WTC11 (cell line): ENCODE measurements around the gene CD44. TPM values are rescaled to one million over a fixed set of nuclear protein-coding genes. Genes with fewer than 3 reads are reported as not detected.

Source experiments
- ATAC-seq: fragments of 200-7000 bp; cut with Tn5 transposase; 2 replicates; pipeline ENCODE4 v1.10.0; 2021; ENCODE audit warnings: mild to moderate bottlenecking, moderate library complexity
- CTCF ChIA-PET: fragments of 300-600 bp; sonication (Branson Sonifier 250); formaldehyde crosslinking; loops from one replicate; lab custom pipeline; 2021; ENCODE audit warnings: antibody characterized with exemption; lab: Charles Lee
- POLR2A ChIA-PET: fragments of 350-600 bp; sonication (Branson Sonifier 250); formaldehyde crosslinking; loops from one replicate; lab custom pipeline; 2021; ENCODE audit warnings: antibody characterized with exemption; lab: Charles Lee
- DNase-seq: peaks from one replicate; pipeline ENCODE4 v3.0.0; 2021; ENCODE audit warnings: low spot score
- H3K27ac Mint-ChIP-seq: 2 replicates; pipeline ENCODE4 v1.8.0; 2021; ENCODE audit warnings: mixed read lengths
- H3K27me3 Mint-ChIP-seq: 2 replicates; pipeline ENCODE4 v1.8.0; 2021; ENCODE audit warnings: low read depth, mild to moderate bottlenecking, moderate library complexity, mixed read lengths
- H3K36me3 Mint-ChIP-seq: 2 replicates; pipeline ENCODE4 v1.8.0; 2021; ENCODE audit warnings: mixed read lengths
- H3K4me1 Mint-ChIP-seq: 2 replicates; pipeline ENCODE4 v1.8.0; 2022; ENCODE audit warnings: mixed read lengths
- H3K4me3 Mint-ChIP-seq: 2 replicates; pipeline ENCODE4 v1.8.0; 2021; ENCODE audit warnings: mild to moderate bottlenecking, moderate library complexity, mixed read lengths
- H3K9me3 Mint-ChIP-seq: 2 replicates; pipeline ENCODE4 v1.8.0; 2021; ENCODE audit warnings: mixed read lengths
- ESRRA ChIP-seq: sonication (generic); formaldehyde crosslinking; IDR thresholded peaks from 2 replicates; pipeline ENCODE4 v1.8.1; 2022; ENCODE audit warnings: mild to moderate bottlenecking, missing genetic modification reagents, borderline replicate concordance
- FOXP1 ChIP-seq: sonication (generic); formaldehyde crosslinking; IDR thresholded peaks from 2 replicates; pipeline ENCODE4 v1.8.0; 2022; ENCODE audit warnings: missing genetic modification reagents, mild to moderate bottlenecking, moderate library complexity, borderline replicate concordance
- GTF2I ChIP-seq: fragments of 250-450 bp; sonication (Bioruptor Pico); conservative IDR thresholded peaks from 2 replicates; pipeline ENCODE4 v1.4.0; 2021; ENCODE audit warnings: mild to moderate bottlenecking
- IRF2 ChIP-seq: sonication (generic); formaldehyde crosslinking; IDR thresholded peaks from 2 replicates; pipeline ENCODE4 v1.8.0; 2022; ENCODE audit warnings: low read depth, missing genetic modification reagents, borderline replicate concordance
- MYBL2 ChIP-seq: sonication (generic); formaldehyde crosslinking; IDR thresholded peaks from 2 replicates; pipeline ENCODE4 v1.8.1; 2023; ENCODE audit warnings: mild to moderate bottlenecking, moderate library complexity, missing genetic modification reagents
- NR3C1 ChIP-seq: sonication (generic); formaldehyde crosslinking; conservative IDR thresholded peaks from 2 replicates; pipeline ENCODE4 v1.8.1; 2023; ENCODE audit warnings: low read depth, mild to moderate bottlenecking, missing genetic modification reagents
- OVOL2 ChIP-seq: fragments of 250-450 bp; sonication (Bioruptor Pico); IDR thresholded peaks from 2 replicates; pipeline ENCODE4 v1.9.0; 2021; ENCODE audit warnings: mild to moderate bottlenecking, borderline replicate concordance
- ZBTB43 ChIP-seq: sonication (generic); formaldehyde crosslinking; IDR thresholded peaks from 2 replicates; pipeline ENCODE4 v1.8.1; 2023; ENCODE audit warnings: mild to moderate bottlenecking, missing genetic modification reagents
- ZNF281 ChIP-seq: sonication (generic); formaldehyde crosslinking; IDR thresholded peaks from 2 replicates; pipeline ENCODE4 v1.8.0; 2023; ENCODE audit warnings: mild to moderate bottlenecking, missing genetic modification reagents
- ZNF425 ChIP-seq: fragments of 250-450 bp; sonication (Bioruptor Pico); conservative IDR thresholded peaks from 2 replicates; pipeline ENCODE4 v1.9.0; 2021; ENCODE audit warnings: mild to moderate bottlenecking
- total RNA-seq: library from RNA; stranded (reverse); gene quantifications from 3 replicates; pipeline ENCODE4 v1.2.3, GENCODE V29; 2021
- TF ChIP-seq, protein P1 (sequence below): sonication (generic); formaldehyde crosslinking; IDR thresholded peaks from 2 replicates; pipeline ENCODE4 v1.8.0; 2022; ENCODE audit warnings: missing genetic modification reagents
- TF ChIP-seq, protein P2 (sequence below): sonication (generic); formaldehyde crosslinking; IDR thresholded peaks from 2 replicates; pipeline ENCODE4 v1.8.1; 2023; ENCODE audit warnings: mild to moderate bottlenecking, missing genetic modification reagents, moderate library complexity
- TF ChIP-seq, protein P3 (sequence below): sonication (generic); formaldehyde crosslinking; IDR thresholded peaks from 2 replicates; pipeline ENCODE4 v1.8.0; 2022; ENCODE audit warnings: mild to moderate bottlenecking, missing genetic modification reagents
- TF ChIP-seq, protein P4 (sequence below): fragments of 250-450 bp; sonication (Bioruptor Pico); IDR thresholded peaks from 2 replicates; pipeline ENCODE4 v1.9.0; 2021; ENCODE audit warnings: mild to moderate bottlenecking, borderline replicate concordance
- TF ChIP-seq, protein P5 (sequence below): fragments of 250-450 bp; sonication (Bioruptor Pico); IDR thresholded peaks from 2 replicates; pipeline ENCODE4 v2.1.2; 2022; ENCODE audit warnings: mild to moderate bottlenecking, moderate library complexity
- TF ChIP-seq, protein P6 (sequence below): sonication (generic); formaldehyde crosslinking; IDR thresholded peaks from 2 replicates; pipeline ENCODE4 v1.8.0; 2023; ENCODE audit warnings: missing genetic modification reagents

The CD44 gene
- total RNA-seq, 1 experiment from 2014 or later: 12.0 TPM

GRCh38 chr11:35223371-35223796, 84.4 kb downstream of the CD44 start (continued):
- TF ChIP-seq, protein P1, sequence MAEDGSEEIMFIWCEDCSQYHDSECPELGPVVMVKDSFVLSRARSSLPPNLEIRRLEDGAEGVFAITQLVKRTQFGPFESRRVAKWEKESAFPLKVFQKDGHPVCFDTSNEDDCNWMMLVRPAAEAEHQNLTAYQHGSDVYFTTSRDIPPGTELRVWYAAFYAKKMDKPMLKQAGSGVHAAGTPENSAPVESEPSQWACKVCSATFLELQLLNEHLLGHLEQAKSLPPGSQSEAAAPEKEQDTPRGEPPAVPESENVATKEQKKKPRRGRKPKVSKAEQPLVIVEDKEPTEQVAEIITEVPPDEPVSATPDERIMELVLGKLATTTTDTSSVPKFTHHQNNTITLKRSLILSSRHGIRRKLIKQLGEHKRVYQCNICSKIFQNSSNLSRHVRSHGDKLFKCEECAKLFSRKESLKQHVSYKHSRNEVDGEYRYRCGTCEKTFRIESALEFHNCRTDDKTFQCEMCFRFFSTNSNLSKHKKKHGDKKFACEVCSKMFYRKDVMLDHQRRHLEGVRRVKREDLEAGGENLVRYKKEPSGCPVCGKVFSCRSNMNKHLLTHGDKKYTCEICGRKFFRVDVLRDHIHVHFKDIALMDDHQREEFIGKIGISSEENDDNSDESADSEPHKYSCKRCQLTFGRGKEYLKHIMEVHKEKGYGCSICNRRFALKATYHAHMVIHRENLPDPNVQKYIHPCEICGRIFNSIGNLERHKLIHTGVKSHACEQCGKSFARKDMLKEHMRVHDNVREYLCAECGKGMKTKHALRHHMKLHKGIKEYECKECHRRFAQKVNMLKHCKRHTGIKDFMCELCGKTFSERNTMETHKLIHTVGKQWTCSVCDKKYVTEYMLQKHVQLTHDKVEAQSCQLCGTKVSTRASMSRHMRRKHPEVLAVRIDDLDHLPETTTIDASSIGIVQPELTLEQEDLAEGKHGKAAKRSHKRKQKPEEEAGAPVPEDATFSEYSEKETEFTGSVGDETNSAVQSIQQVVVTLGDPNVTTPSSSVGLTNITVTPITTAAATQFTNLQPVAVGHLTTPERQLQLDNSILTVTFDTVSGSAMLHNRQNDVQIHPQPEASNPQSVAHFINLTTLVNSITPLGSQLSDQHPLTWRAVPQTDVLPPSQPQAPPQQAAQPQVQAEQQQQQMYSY (CRISPR knock-in tag): no peak
- TF ChIP-seq ESRRA (CRISPR knock-in tag) (no peak), GTF2I (no peak), ZBTB43 (CRISPR knock-in tag) (no peak)

DNA sequence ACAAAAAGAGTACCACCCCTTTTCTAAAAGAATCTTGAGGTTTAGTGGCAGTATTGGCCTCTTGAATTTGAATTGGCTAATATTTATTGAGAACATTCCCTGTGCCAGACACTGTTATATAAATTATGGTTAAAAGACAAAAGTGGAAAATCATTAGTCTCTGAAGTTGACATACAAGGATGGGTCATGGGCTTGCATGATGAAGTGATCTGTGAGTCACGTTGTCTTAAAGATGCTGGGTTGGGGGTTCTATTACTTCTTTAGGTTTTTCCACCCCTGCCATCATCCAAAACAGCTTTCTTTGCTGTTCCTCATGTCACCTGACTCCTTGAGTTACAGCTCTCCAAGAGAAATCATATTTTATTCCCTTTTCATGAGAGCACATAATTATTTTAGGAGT, 85.0 kb downstream of the CD44 start:
- POLR2A ChIA-PET: no interaction called here
- Mint-ChIP-seq H3K27me3 (no peaks in the 10 kb centered on the region), H3K4me1 (no peaks in the 10 kb centered on the region), H3K36me3 (no peaks in the 10 kb centered on the region), H3K9me3 (no peaks in the 10 kb centered on the region), H3K4me3 (no peak overlapping the region), H3K27ac (no peak overlapping the region)
- ATAC-seq: no peak
- CTCF ChIA-PET: no interaction called here
- no peak for DNase-seq
- TF ChIP-seq OVOL2 (no peak), MYBL2 (CRISPR knock-in tag) (no peak), ZNF425 (no peak), IRF2 (no peak), ZNF281 (CRISPR knock-in tag) (no peak), NR3C1 (CRISPR knock-in tag) (no peak), FOXP1 (CRISPR knock-in tag) (no peak)
- TF ChIP-seq, protein P2, sequence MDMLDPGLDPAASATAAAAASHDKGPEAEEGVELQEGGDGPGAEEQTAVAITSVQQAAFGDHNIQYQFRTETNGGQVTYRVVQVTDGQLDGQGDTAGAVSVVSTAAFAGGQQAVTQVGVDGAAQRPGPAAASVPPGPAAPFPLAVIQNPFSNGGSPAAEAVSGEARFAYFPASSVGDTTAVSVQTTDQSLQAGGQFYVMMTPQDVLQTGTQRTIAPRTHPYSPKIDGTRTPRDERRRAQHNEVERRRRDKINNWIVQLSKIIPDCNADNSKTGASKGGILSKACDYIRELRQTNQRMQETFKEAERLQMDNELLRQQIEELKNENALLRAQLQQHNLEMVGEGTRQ (CRISPR knock-in tag): no peak
- TF ChIP-seq, protein P3, sequence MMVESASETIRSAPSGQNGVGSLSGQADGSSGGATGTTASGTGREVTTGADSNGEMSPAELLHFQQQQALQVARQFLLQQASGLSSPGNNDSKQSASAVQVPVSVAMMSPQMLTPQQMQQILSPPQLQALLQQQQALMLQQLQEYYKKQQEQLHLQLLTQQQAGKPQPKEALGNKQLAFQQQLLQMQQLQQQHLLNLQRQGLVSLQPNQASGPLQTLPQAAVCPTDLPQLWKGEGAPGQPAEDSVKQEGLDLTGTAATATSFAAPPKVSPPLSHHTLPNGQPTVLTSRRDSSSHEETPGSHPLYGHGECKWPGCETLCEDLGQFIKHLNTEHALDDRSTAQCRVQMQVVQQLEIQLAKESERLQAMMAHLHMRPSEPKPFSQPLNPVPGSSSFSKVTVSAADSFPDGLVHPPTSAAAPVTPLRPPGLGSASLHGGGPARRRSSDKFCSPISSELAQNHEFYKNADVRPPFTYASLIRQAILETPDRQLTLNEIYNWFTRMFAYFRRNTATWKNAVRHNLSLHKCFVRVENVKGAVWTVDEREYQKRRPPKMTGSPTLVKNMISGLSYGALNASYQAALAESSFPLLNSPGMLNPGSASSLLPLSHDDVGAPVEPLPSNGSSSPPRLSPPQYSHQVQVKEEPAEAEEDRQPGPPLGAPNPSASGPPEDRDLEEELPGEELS (CRISPR knock-in tag): no peak
- TF ChIP-seq, protein P4, sequence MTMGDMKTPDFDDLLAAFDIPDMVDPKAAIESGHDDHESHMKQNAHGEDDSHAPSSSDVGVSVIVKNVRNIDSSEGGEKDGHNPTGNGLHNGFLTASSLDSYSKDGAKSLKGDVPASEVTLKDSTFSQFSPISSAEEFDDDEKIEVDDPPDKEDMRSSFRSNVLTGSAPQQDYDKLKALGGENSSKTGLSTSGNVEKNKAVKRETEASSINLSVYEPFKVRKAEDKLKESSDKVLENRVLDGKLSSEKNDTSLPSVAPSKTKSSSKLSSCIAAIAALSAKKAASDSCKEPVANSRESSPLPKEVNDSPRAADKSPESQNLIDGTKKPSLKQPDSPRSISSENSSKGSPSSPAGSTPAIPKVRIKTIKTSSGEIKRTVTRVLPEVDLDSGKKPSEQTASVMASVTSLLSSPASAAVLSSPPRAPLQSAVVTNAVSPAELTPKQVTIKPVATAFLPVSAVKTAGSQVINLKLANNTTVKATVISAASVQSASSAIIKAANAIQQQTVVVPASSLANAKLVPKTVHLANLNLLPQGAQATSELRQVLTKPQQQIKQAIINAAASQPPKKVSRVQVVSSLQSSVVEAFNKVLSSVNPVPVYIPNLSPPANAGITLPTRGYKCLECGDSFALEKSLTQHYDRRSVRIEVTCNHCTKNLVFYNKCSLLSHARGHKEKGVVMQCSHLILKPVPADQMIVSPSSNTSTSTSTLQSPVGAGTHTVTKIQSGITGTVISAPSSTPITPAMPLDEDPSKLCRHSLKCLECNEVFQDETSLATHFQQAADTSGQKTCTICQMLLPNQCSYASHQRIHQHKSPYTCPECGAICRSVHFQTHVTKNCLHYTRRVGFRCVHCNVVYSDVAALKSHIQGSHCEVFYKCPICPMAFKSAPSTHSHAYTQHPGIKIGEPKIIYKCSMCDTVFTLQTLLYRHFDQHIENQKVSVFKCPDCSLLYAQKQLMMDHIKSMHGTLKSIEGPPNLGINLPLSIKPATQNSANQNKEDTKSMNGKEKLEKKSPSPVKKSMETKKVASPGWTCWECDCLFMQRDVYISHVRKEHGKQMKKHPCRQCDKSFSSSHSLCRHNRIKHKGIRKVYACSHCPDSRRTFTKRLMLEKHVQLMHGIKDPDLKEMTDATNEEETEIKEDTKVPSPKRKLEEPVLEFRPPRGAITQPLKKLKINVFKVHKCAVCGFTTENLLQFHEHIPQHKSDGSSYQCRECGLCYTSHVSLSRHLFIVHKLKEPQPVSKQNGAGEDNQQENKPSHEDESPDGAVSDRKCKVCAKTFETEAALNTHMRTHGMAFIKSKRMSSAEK (CRISPR knock-in tag): no peak
- TF ChIP-seq, protein P5, sequence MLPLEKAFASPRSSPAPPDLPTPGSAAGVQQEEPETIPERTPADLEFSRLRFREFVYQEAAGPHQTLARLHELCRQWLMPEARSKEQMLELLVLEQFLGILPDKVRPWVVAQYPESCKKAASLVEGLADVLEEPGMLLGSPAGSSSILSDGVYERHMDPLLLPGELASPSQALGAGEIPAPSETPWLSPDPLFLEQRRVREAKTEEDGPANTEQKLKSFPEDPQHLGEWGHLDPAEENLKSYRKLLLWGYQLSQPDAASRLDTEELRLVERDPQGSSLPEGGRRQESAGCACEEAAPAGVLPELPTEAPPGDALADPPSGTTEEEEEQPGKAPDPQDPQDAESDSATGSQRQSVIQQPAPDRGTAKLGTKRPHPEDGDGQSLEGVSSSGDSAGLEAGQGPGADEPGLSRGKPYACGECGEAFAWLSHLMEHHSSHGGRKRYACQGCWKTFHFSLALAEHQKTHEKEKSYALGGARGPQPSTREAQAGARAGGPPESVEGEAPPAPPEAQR (CRISPR knock-in tag): no peak
- TF ChIP-seq, protein P6, sequence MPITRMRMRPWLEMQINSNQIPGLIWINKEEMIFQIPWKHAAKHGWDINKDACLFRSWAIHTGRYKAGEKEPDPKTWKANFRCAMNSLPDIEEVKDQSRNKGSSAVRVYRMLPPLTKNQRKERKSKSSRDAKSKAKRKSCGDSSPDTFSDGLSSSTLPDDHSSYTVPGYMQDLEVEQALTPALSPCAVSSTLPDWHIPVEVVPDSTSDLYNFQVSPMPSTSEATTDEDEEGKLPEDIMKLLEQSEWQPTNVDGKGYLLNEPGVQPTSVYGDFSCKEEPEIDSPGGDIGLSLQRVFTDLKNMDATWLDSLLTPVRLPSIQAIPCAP (CRISPR knock-in tag): no peak
